Neural progenitor cell (in vitro differentiated cells): ENCODE results near the gene PGAM1. TPM values are rescaled to one million over a fixed set of nuclear protein-coding genes. Genes with fewer than 3 reads are reported as not detected.

Experiments used
- DNase-seq: peaks from one replicate; pipeline ENCODE4 v3.0.0-alpha.2; 2016; ENCODE audit warnings: low spot score
- H2AFZ ChIP-seq: fragments of 200-600 bp; sonication (generic); replicated peaks from 2 replicates; pipeline ENCODE4 v1.6.1; 2016; ENCODE audit warnings: antibody characterized with exemption
- H3F3A ChIP-seq: fragments of 200-600 bp; sonication (generic); 2 replicates; pipeline ENCODE4 v1.6.1; 2016; ENCODE audit warnings: antibody characterized with exemption, low read depth
- H3K27ac ChIP-seq: fragments of 200-600 bp; sonication (generic); 2 replicates; pipeline ENCODE4 v1.5.1; 2016; ENCODE audit warnings: mild to moderate bottlenecking
- H3K27me3 ChIP-seq: fragments of 200-600 bp; sonication (generic); 2 replicates; pipeline ENCODE4 v1.6.1; 2016; ENCODE audit warnings: mild to moderate bottlenecking, moderate library complexity
- H3K36me3 ChIP-seq: fragments of 200-600 bp; sonication (generic); 2 replicates; pipeline ENCODE4 v1.5.1; 2016
- H3K4me1 ChIP-seq: fragments of 200-600 bp; sonication (generic); 2 replicates; pipeline ENCODE4 v1.6.1; 2016; ENCODE audit warnings: mixed run types
- H3K4me2 ChIP-seq: fragments of 200-600 bp; sonication (generic); 2 replicates; pipeline ENCODE4 v1.6.1; 2016
- H3K4me3 ChIP-seq: fragments of 200-600 bp; sonication (generic); 2 replicates; pipeline ENCODE4 v1.5.1; 2016
- H3K79me2 ChIP-seq: fragments of 200-600 bp; sonication (generic); 2 replicates; pipeline ENCODE4 v1.6.1; 2016; ENCODE audit warnings: low read depth
- H3K9ac ChIP-seq: fragments of 200-600 bp; sonication (generic); 2 replicates; pipeline ENCODE4 v1.6.1; 2016
- H3K9me3 ChIP-seq: fragments of 200-600 bp; sonication (generic); 2 replicates; pipeline ENCODE4 v1.5.1; 2016; ENCODE audit warnings: low read depth
- H4K20me1 ChIP-seq: fragments of 200-600 bp; sonication (generic); 2 replicates; pipeline ENCODE4 v1.6.1; 2016; ENCODE audit warnings: low read depth
- H3K27ac Mint-ChIP-seq: 3 replicates; pipeline ENCODE4 v1.8.0; 2021; ENCODE audit warnings: mixed read lengths
- H3K27me3 Mint-ChIP-seq: 2 replicates; pipeline ENCODE4 v1.8.0; 2022; ENCODE audit warnings: low read depth, mild to moderate bottlenecking, inconsistent platforms, moderate library complexity, mixed read lengths; ENCODE audit not compliant: insufficient read depth
- H3K36me3 Mint-ChIP-seq: 3 replicates; pipeline ENCODE4 v1.8.0; 2021; ENCODE audit warnings: mixed read lengths
- H3K4me1 Mint-ChIP-seq: 3 replicates; pipeline ENCODE4 v1.8.0; 2021; ENCODE audit warnings: mixed read lengths
- H3K4me3 Mint-ChIP-seq: 3 replicates; pipeline ENCODE4 v1.8.0; 2021; ENCODE audit warnings: mild to moderate bottlenecking, moderate library complexity, mixed read lengths
- H3K9me3 Mint-ChIP-seq: 3 replicates; pipeline ENCODE4 v1.8.0; 2020; ENCODE audit warnings: mixed read lengths
- EZH2 ChIP-seq: fragments of 200-600 bp; sonication (generic); IDR thresholded peaks from 2 replicates; pipeline ENCODE4 v1.6.1; 2017; ENCODE audit warnings: antibody characterized with exemption, mild to moderate bottlenecking, moderate library complexity
- EZH2phosphoT487 ChIP-seq: fragments of 200-600 bp; sonication (generic); IDR thresholded peaks from 2 replicates; pipeline ENCODE4 v1.6.1; 2017; ENCODE audit warnings: antibody characterized with exemption
- total RNA-seq: library from RNA; depleted of rRNA; stranded (reverse); fragments of >200 nt; gene quantifications from 2 replicates; pipeline ENCODE4 v1.2.3, GENCODE V29; 2015; ENCODE audit warnings: low replicate concordance
- TF ChIP-seq, protein P1 (sequence below): fragments of 200-600 bp; sonication (generic); IDR thresholded peaks from 2 replicates; pipeline ENCODE4 v1.5.1; 2017; ENCODE audit warnings: antibody characterized with exemption, mild to moderate bottlenecking

Gene PGAM1
- total RNA-seq, 1 donor from 2014 or later, result 887 TPM

DNA sequence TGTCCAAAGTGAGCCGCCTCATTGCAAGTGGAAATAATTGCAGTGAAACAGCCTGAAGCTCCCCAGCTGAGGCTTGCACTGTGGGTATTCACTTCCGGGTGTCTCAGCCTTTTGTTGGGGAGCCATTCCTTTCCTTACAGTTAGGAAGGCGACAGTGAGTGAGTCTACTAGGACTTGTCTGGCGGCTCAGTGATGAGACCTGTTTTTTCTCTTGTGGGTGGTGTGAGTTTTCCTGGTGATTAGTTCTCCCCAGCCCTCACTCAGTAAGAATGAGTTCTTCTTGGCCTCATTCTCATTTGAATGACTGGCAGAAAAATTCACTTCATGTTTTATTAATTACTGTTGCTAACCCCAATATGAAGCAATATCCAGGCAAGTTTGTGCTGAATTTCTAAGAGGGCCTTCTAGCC is 2.6 kb downstream of the PGAM1 start:
- Histone ChIP-seq H3K4me2 (peak overlapping the region; percentile 96), H3K9ac (peak overlapping the region; percentile 89), H3K36me3 (peaks cover 17% of the 10 kb centered on the region), H3K4me3 (peak overlapping the region; percentile 94), H3K27ac (peak overlapping the region; percentile 77), H3K9me3 (no peaks in the 10 kb centered on the region), H3K79me2 (peaks cover 56% of the 10 kb centered on the region), H2AFZ (no peak overlapping the region), H3K4me1 (peaks cover 19% of the 10 kb centered on the region), H4K20me1 (peaks cover 57% of the 10 kb centered on the region), H3K27me3 (no peaks in the 10 kb centered on the region), H3F3A (peaks cover 74% of the 10 kb centered on the region)
- peak overlapping the region; percentile 96 for H3K4me3 Mint-ChIP-seq
- peaks cover 38% of the 10 kb centered on the region for H3K36me3 Mint-ChIP-seq
- peak overlapping the region; percentile 27 for H3K27ac Mint-ChIP-seq
- H3K9me3 Mint-ChIP-seq, result no peaks in the 10 kb centered on the region
- no peak for TF ChIP-seq EZH2
- no peak for TF ChIP-seq EZH2phosphoT487
- TF ChIP-seq, protein P1, sequence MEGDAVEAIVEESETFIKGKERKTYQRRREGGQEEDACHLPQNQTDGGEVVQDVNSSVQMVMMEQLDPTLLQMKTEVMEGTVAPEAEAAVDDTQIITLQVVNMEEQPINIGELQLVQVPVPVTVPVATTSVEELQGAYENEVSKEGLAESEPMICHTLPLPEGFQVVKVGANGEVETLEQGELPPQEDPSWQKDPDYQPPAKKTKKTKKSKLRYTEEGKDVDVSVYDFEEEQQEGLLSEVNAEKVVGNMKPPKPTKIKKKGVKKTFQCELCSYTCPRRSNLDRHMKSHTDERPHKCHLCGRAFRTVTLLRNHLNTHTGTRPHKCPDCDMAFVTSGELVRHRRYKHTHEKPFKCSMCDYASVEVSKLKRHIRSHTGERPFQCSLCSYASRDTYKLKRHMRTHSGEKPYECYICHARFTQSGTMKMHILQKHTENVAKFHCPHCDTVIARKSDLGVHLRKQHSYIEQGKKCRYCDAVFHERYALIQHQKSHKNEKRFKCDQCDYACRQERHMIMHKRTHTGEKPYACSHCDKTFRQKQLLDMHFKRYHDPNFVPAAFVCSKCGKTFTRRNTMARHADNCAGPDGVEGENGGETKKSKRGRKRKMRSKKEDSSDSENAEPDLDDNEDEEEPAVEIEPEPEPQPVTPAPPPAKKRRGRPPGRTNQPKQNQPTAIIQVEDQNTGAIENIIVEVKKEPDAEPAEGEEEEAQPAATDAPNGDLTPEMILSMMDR, result no peak
- DNase-seq, result peak; percentile 48
- peaks cover 2% of the 10 kb centered on the region for H3K27me3 Mint-ChIP-seq
- H3K4me1 Mint-ChIP-seq, result peaks cover 27% of the 10 kb centered on the region

DNA sequence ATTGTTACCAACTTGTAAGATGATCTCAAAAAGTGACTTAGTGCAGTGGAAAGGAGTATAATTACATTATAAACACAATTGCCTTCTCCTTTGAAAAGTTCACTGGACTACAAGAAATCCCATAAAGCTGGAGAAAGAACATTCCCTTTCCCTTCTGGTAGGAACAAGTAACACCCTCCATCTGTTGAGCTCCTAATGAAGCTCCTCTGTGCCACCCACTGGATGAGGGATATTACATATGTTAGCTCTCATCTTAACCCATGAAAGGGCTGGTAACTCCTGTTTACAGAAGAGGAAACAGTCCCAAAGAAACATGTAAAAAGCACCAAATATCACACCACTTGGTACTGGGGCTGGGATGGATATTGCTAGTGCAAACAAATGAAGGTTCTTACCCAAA is 8.1 kb downstream of the PGAM1 start:
- peaks cover 54% of the 10 kb centered on the region for H3F3A ChIP-seq
- Mint-ChIP-seq H3K4me3 (no peak overlapping the region), H3K9me3 (no peaks in the 10 kb centered on the region), H3K36me3 (peaks cover 29% of the 10 kb centered on the region), H3K27ac (no peak overlapping the region), H3K4me1 (peaks cover 5% of the 10 kb centered on the region), H3K27me3 (no peaks in the 10 kb centered on the region)
- H3K79me2 ChIP-seq, result peaks cover 26% of the 10 kb centered on the region
- no peaks in the 10 kb centered on the region for H3K9me3 ChIP-seq
- H3K9ac ChIP-seq, result no peak overlapping the region
- no peak for DNase-seq
- peak overlapping the region; percentile 88 for H3K27ac ChIP-seq
- no peak for TF ChIP-seq EZH2
- TF ChIP-seq, protein P1, result no peak
- no peak for TF ChIP-seq EZH2phosphoT487
- no peak overlapping the region for H2AFZ ChIP-seq
- peaks cover 47% of the 10 kb centered on the region for H4K20me1 ChIP-seq
- peaks cover 6% of the 10 kb centered on the region for H3K4me1 ChIP-seq
- no peaks in the 10 kb centered on the region for H3K27me3 ChIP-seq
- no peak overlapping the region for H3K4me3 ChIP-seq
- peaks cover 17% of the 10 kb centered on the region for H3K36me3 ChIP-seq
- H3K4me2 ChIP-seq, result no peak overlapping the region

DNA sequence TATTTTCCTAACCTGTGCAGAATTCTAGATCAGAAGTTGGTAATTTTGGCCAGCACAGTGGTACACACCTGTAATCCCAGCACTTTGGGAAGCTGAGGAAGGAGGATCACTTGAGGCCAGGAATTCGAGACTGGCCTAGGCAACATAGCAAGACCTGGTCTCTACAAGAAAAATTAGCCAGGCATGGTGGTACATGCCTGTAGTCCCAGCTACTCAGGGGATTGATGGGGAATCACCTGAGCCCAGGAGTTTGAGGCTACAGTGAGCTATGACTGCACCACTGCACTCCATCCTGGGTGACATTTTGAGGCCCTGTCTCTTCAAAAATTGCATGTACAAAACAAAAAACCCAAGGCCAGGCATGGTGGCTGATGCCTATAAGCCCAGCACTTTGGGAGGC is 8.6 kb downstream of the PGAM1 start:
- Histone ChIP-seq H3K9ac (no peak overlapping the region), H2AFZ (no peak overlapping the region), H3K4me1 (peaks cover 2% of the 10 kb centered on the region), H3K4me3 (no peak overlapping the region), H3F3A (peaks cover 49% of the 10 kb centered on the region), H3K4me2 (no peak overlapping the region), H3K36me3 (peaks cover 12% of the 10 kb centered on the region), H3K9me3 (no peaks in the 10 kb centered on the region), H4K20me1 (peaks cover 42% of the 10 kb centered on the region), H3K27me3 (no peaks in the 10 kb centered on the region), H3K79me2 (peaks cover 21% of the 10 kb centered on the region), H3K27ac (peak overlapping the region; percentile 88)
- no peak for DNase-seq
- Mint-ChIP-seq H3K36me3 (peaks cover 28% of the 10 kb centered on the region), H3K4me3 (no peak overlapping the region), H3K27ac (no peak overlapping the region), H3K4me1 (peaks cover under 1% of the 10 kb centered on the region), H3K9me3 (no peaks in the 10 kb centered on the region), H3K27me3 (no peaks in the 10 kb centered on the region)
- TF ChIP-seq, protein P1, result no peak
- no peak for TF ChIP-seq EZH2phosphoT487
- TF ChIP-seq EZH2, result no peak
